Activated naive CD4-positive, alpha-beta T cell treated with anti-CD3 and anti-CD28 coated beads, Interleukin-2, amount 50 U/mL, for 24 hours (primary cell): ENCODE data around the gene AOC1.
A peak's percentile ranks its signal among the peaks of the same experiment; 100 is the strongest.

Source experiments
- H3K27ac Mint-ChIP-seq: one replicate; pipeline ENCODE4 v1.8.0; 2021; ENCODE audit warnings: mild to moderate bottlenecking, mixed read lengths
- H3K27me3 Mint-ChIP-seq: one replicate; pipeline ENCODE4 v1.8.0; 2021; ENCODE audit warnings: mixed read lengths
- H3K36me3 Mint-ChIP-seq: one replicate; pipeline ENCODE4 v1.8.0; 2021; ENCODE audit warnings: mixed read lengths
- H3K4me1 Mint-ChIP-seq: one replicate; pipeline ENCODE4 v1.8.0; 2021; ENCODE audit warnings: mixed read lengths
- H3K4me3 Mint-ChIP-seq: one replicate; pipeline ENCODE4 v1.8.0; 2021; ENCODE audit warnings: mild to moderate bottlenecking, mixed read lengths
- H3K9me3 Mint-ChIP-seq: one replicate; pipeline ENCODE4 v1.8.0; 2021; ENCODE audit warnings: mixed read lengths

AOC1 gene

GRCh38 chr7:150826061-150826849, 26.1 kb upstream of the AOC1 start:
- H3K4me1 Mint-ChIP-seq, result no peaks in the 10 kb centered on the region
- no peaks in the 10 kb centered on the region for H3K36me3 Mint-ChIP-seq
- H3K27ac Mint-ChIP-seq, result no peak overlapping the region
- no peaks in the 10 kb centered on the region for H3K9me3 Mint-ChIP-seq
- H3K27me3 Mint-ChIP-seq, result peaks cover 7% of the 10 kb centered on the region
- no peak overlapping the region for H3K4me3 Mint-ChIP-seq

- H3K4me1 Mint-ChIP-seq, result no peaks in the 10 kb centered on the region
- H3K4me3 Mint-ChIP-seq, result no peak overlapping the region
- H3K36me3 Mint-ChIP-seq, result no peaks in the 10 kb centered on the region
- H3K27ac Mint-ChIP-seq, result no peak overlapping the region
- no peaks in the 10 kb centered on the region for H3K9me3 Mint-ChIP-seq
- H3K27me3 Mint-ChIP-seq, result peaks cover 10% of the 10 kb centered on the region
Measured at GRCh38 chr7:150828384-150828783, 23.9 kb upstream of the AOC1 start.

GRCh38 chr7:150829426-150829825, 22.9 kb upstream of the AOC1 start:
- no peaks in the 10 kb centered on the region for H3K36me3 Mint-ChIP-seq
- H3K4me1 Mint-ChIP-seq, result no peaks in the 10 kb centered on the region
- peaks cover 10% of the 10 kb centered on the region for H3K27me3 Mint-ChIP-seq
- no peaks in the 10 kb centered on the region for H3K9me3 Mint-ChIP-seq
- H3K27ac Mint-ChIP-seq, result no peak overlapping the region
- H3K4me3 Mint-ChIP-seq, result no peak overlapping the region

GRCh38 chr7:150830937-150831336, 21.4 kb upstream of the AOC1 start:
- Mint-ChIP-seq H3K27me3 (peaks cover 10% of the 10 kb centered on the region), H3K36me3 (no peaks in the 10 kb centered on the region), H3K4me3 (no peak overlapping the region), H3K27ac (no peak overlapping the region), H3K4me1 (no peaks in the 10 kb centered on the region), H3K9me3 (no peaks in the 10 kb centered on the region)

DNA sequence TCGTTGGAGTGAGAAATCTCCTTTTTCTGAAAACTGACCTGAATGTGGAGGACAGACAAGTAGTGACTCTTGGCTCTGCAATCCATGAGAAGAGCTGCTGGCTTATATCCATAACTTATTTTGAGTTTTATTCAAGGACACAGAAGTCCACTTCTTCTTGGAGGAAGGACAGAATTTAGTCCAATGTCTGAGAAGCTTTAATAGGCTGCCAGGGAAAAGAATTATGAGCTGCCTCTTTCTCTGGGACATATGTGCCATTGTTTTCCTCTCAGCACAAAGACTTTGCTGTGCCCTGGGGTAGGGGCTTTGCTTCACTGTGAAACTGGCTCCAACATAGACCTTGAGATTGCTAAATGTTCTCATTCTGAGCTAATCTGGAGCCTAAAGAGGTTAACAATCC, 20.5 kb upstream of the AOC1 start:
- H3K4me1 Mint-ChIP-seq, result no peaks in the 10 kb centered on the region
- H3K27ac Mint-ChIP-seq, result no peak overlapping the region
- no peaks in the 10 kb centered on the region for H3K36me3 Mint-ChIP-seq
- H3K27me3 Mint-ChIP-seq, result peaks cover 10% of the 10 kb centered on the region
- H3K4me3 Mint-ChIP-seq, result no peak overlapping the region
- no peaks in the 10 kb centered on the region for H3K9me3 Mint-ChIP-seq

DNA sequence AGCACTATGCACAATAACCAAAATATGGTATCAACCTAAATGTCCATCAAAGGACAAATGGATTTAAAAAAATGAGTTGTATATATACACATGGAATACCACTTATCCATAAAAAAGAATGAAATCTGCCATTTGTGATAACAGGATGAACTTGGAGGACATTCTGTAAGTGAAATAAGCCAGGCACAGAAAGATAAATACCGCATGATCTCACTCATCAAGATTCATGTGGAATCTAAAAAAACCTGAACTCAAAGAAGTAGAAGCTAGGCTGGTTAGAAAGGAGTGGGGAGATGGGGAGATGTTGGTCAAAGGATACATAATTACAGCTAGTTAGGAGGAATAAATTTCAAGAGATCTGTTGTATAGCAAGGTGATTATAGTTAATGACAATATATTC, 17.3 kb upstream of the AOC1 start:
- Mint-ChIP-seq H3K27me3 (peaks cover 10% of the 10 kb centered on the region), H3K27ac (no peak overlapping the region), H3K36me3 (no peaks in the 10 kb centered on the region), H3K9me3 (no peaks in the 10 kb centered on the region), H3K4me1 (no peaks in the 10 kb centered on the region), H3K4me3 (no peak overlapping the region)

DNA sequence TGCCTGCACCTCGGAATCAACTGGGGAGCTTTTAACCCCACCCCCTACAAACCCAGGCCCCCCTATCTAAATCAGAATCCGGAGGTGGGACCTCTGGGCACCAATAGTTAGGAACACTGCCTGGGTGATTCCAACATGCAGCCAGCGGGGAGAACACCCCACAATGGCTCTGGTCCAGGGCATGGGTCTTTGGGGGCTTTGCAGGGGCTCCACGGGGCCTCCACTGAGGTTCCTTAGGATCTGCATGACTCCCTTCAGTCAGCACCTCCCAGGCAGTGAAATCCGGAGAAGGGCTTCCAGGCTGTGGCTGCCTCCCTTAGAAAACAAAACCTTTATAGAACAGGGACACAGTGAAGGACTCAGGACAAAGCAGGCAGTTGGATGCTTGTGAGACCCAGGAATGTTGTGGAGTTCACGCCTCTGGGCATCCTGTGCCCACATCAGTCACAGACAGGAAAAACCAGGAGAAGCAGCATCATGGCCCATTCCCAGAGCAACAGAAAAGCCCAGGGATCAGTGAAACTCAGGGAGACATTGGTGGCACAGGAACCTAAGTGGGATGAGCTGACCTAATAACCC, 16.5 kb upstream of the AOC1 start:
- Mint-ChIP-seq H3K9me3 (no peaks in the 10 kb centered on the region), H3K36me3 (no peaks in the 10 kb centered on the region), H3K4me3 (no peak overlapping the region), H3K27ac (peak overlapping the region; percentile 37), H3K27me3 (peaks cover 8% of the 10 kb centered on the region), H3K4me1 (no peaks in the 10 kb centered on the region)

DNA sequence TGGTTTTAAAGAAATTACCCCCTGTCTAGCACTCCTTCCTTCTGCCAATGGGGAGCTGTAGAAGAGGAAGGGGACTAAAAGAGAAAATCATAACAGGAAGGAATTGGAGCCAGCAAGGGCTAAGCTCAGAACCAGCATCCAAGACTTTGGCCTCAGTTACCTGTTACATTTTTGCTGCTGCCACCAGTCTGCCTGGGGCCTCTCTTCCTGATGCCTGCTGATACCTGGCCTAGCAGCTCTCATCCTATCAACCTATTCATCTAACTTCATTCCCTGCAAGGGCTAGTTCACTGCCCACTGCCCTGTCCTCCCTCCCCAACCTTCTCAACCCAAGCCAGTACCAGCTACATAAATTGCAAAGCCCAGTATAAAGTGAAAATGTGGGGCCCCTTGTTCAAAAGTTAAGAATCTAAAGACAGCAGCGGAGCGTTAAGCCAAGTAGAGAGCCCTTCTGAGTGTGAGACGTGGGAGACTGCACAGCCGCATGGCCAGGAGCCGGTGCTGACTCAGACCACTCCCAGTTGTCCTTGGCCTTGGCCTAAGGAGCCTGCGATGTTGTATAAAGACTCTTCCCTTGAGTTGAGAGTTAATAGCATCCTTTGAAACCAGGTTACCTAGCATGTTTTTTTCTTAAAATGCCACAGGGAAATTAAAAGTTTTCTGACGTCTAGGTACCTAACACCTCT, 13.2 kb upstream of the AOC1 start:
- Mint-ChIP-seq H3K27ac (no peak overlapping the region), H3K27me3 (peaks cover 1% of the 10 kb centered on the region), H3K4me1 (no peaks in the 10 kb centered on the region), H3K4me3 (no peak overlapping the region), H3K9me3 (no peaks in the 10 kb centered on the region), H3K36me3 (no peaks in the 10 kb centered on the region)

GRCh38 chr7:150842018-150842417, 10.3 kb upstream of the AOC1 start:
- no peak overlapping the region for H3K4me3 Mint-ChIP-seq
- H3K4me1 Mint-ChIP-seq, result no peaks in the 10 kb centered on the region
- no peak overlapping the region for H3K27ac Mint-ChIP-seq
- no peaks in the 10 kb centered on the region for H3K9me3 Mint-ChIP-seq
- no peaks in the 10 kb centered on the region for H3K27me3 Mint-ChIP-seq
- no peaks in the 10 kb centered on the region for H3K36me3 Mint-ChIP-seq

- no peaks in the 10 kb centered on the region for H3K27me3 Mint-ChIP-seq
- no peak overlapping the region for H3K4me3 Mint-ChIP-seq
- no peaks in the 10 kb centered on the region for H3K36me3 Mint-ChIP-seq
- H3K9me3 Mint-ChIP-seq, result no peaks in the 10 kb centered on the region
- H3K4me1 Mint-ChIP-seq, result no peaks in the 10 kb centered on the region
- no peak overlapping the region for H3K27ac Mint-ChIP-seq
Measured at GRCh38 chr7:150842716-150843115, 9.6 kb upstream of the AOC1 start.

GRCh38 chr7:150845421-150845861, 6.9 kb upstream of the AOC1 start:
- Mint-ChIP-seq H3K27ac (no peak overlapping the region), H3K27me3 (no peaks in the 10 kb centered on the region), H3K36me3 (no peaks in the 10 kb centered on the region), H3K9me3 (no peaks in the 10 kb centered on the region), H3K4me3 (no peak overlapping the region), H3K4me1 (no peaks in the 10 kb centered on the region)

DNA sequence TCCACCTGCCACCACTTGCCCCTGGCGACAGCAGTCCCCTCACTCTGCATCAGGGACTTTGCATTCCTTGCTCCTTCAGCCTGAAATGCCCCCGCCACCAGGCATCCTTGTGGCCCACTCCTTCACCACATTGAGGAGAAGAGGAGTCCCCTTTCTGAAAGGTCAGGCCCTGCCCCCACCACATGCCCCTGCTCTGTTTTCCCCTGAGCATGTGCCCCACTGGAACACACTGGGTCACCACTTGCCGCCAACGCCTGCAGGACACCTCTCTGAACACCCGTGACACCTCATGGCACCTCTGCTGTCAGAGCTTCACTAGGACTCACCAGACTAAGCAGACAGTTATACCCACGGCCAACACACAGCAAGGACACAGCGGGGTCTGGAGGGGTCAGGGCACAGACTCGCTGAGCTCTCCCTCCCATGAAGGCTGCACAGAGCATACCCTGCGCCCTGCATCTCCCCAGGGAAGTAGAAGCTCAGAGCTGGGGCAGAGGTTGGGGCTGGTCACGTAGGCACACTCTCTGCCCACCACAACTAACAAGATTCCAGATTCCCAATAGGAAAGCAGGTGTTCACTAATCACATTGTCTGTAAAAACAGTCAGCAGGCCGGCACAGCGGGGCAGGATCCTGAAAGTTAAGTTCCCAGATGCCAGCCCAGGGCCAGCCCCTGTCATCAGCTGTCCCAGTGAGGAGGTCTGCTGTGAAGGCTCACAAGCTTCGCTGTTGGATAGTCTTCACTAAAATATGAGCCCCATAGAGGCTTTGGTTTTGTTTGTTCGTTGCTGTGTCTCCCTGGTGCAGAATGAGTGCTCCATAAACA, 5.8 kb upstream of the AOC1 start:
- no peaks in the 10 kb centered on the region for H3K9me3 Mint-ChIP-seq
- H3K4me3 Mint-ChIP-seq, result no peak overlapping the region
- H3K27ac Mint-ChIP-seq, result no peak overlapping the region
- H3K36me3 Mint-ChIP-seq, result no peaks in the 10 kb centered on the region
- peaks cover 4% of the 10 kb centered on the region for H3K27me3 Mint-ChIP-seq
- no peaks in the 10 kb centered on the region for H3K4me1 Mint-ChIP-seq

DNA sequence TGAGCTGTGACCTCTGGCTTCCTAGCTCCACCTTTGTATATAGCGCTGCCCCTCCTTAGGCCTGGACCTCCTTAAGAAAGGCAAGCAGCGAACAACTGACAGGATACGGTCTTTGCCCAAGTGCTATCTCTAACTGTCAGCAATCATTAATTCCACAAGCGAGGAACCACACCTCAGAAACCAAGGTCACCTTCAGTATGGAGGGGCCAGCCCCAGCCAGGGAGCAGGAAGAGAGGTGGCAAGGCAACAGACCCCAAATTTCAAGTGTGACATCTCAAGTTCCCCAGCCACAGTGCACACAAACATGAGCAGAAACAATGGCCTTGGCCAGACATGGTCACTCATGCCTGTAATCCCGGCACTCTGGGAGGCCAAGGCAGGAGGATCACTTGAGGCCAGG, 4.8 kb upstream of the AOC1 start:
- Mint-ChIP-seq H3K4me3 (no peak overlapping the region), H3K27me3 (peaks cover 8% of the 10 kb centered on the region), H3K27ac (no peak overlapping the region), H3K36me3 (no peaks in the 10 kb centered on the region), H3K4me1 (no peaks in the 10 kb centered on the region), H3K9me3 (no peaks in the 10 kb centered on the region)

GRCh38 chr7:150848111-150848510, 4.2 kb upstream of the AOC1 start:
- Mint-ChIP-seq H3K27me3 (peaks cover 10% of the 10 kb centered on the region), H3K4me1 (no peaks in the 10 kb centered on the region), H3K9me3 (no peaks in the 10 kb centered on the region), H3K4me3 (no peak overlapping the region), H3K27ac (no peak overlapping the region), H3K36me3 (no peaks in the 10 kb centered on the region)

- no peaks in the 10 kb centered on the region for H3K36me3 Mint-ChIP-seq
Measured at GRCh38 chr7:150848561-150849115, 3.7 kb upstream of the AOC1 start.

More at GRCh38 chr7:150848561-150849115, 3.7 kb upstream of the AOC1 start:
- no peaks in the 10 kb centered on the region for H3K9me3 Mint-ChIP-seq
- no peak overlapping the region for H3K27ac Mint-ChIP-seq
- H3K27me3 Mint-ChIP-seq, result peaks cover 10% of the 10 kb centered on the region
- no peaks in the 10 kb centered on the region for H3K4me1 Mint-ChIP-seq
- H3K4me3 Mint-ChIP-seq, result no peak overlapping the region
